OCI-LY1 (cell line): ENCODE data around the gene NRG2.

Experiments
- H2AFZ ChIP-seq: fragments of 200-600 bp; sonication (generic), shearing (Covaris generic); 2 replicates; pipeline ENCODE4 v1.6.0; 2014; ENCODE audit warnings: antibody characterized with exemption, mild to moderate bottlenecking, low read length
- H3F3A ChIP-seq: fragments of 200-600 bp; sonication (generic), shearing (Covaris generic); 2 replicates; pipeline ENCODE4 v1.6.0; 2014; ENCODE audit warnings: mild to moderate bottlenecking, antibody characterized with exemption, low read length, moderate library complexity; ENCODE audit not compliant: insufficient read depth
- H3K27ac ChIP-seq: fragments of 200-600 bp; sonication (generic); 2 replicates; pipeline ENCODE4 v1.5.1; 2014; ENCODE audit warnings: low read length, mixed run types, mild to moderate bottlenecking, low read depth; ENCODE audit not compliant: poor library complexity, severe bottlenecking
- H3K27me3 ChIP-seq: fragments of 200-600 bp; sonication (generic); 2 replicates; pipeline ENCODE4 v1.6.0; 2014; ENCODE audit warnings: antibody characterized with exemption, mild to moderate bottlenecking, low read length, moderate library complexity; ENCODE audit not compliant: insufficient read depth
- H3K36me3 ChIP-seq: fragments of 200-600 bp; sonication (generic); 2 replicates; pipeline ENCODE4 v1.6.1; 2014; ENCODE audit warnings: mild to moderate bottlenecking, antibody characterized with exemption, low read length, moderate library complexity, mixed read lengths; ENCODE audit not compliant: insufficient read depth
- H3K4me1 ChIP-seq: fragments of 200-600 bp; sonication (generic); 2 replicates; pipeline ENCODE4 v1.5.1; 2014; ENCODE audit warnings: mild to moderate bottlenecking, low read length, moderate library complexity; ENCODE audit not compliant: insufficient read depth, severe bottlenecking
- H3K4me2 ChIP-seq: fragments of 200-600 bp; sonication (generic), shearing (Covaris generic); 2 replicates; pipeline ENCODE4 v1.6.1; 2014; ENCODE audit warnings: low read length
- H3K4me3 ChIP-seq: fragments of 200-600 bp; sonication (generic); 2 replicates; pipeline ENCODE4 v1.5.1; 2014; ENCODE audit warnings: low read length, low read depth, mild to moderate bottlenecking, mixed read lengths; ENCODE audit not compliant: poor library complexity, severe bottlenecking
- H3K79me2 ChIP-seq: fragments of 200-600 bp; shearing (Covaris generic); 2 replicates; pipeline ENCODE4 v1.6.1; 2016; ENCODE audit warnings: mixed run types, low read length, mixed read lengths; ENCODE audit not compliant: insufficient read depth
- H3K9ac ChIP-seq: fragments of 200-600 bp; sonication (generic), shearing (Covaris generic); 2 replicates; pipeline ENCODE4 v1.6.1; 2014; ENCODE audit warnings: mild to moderate bottlenecking, low read length, mixed read lengths
- H3K9me2 ChIP-seq: fragments of 200-600 bp; sonication (generic), shearing (Covaris generic); 2 replicates; pipeline ENCODE4 v1.6.1; 2014; ENCODE audit warnings: low read depth, mild to moderate bottlenecking, low read length, mixed read lengths
- H3K9me3 ChIP-seq: fragments of 200-600 bp; shearing (Covaris generic); 2 replicates; pipeline ENCODE4 v1.6.1; 2014; ENCODE audit warnings: low read length, mixed read lengths
- H4K20me1 ChIP-seq: fragments of 200-600 bp; sonication (generic), shearing (Covaris generic); 2 replicates; pipeline ENCODE4 v1.6.0; 2016; ENCODE audit warnings: mild to moderate bottlenecking, low read length; ENCODE audit not compliant: insufficient read depth
- EZH2 ChIP-seq: fragments of 200-600 bp; sonication (generic), shearing (Covaris generic); IDR thresholded peaks from 2 replicates; pipeline ENCODE4 v1.8.0; 2017; ENCODE audit warnings: borderline replicate concordance, mixed run types, mild to moderate bottlenecking, antibody characterized with exemption, low read length, moderate library complexity, mixed read lengths
- TF ChIP-seq, protein P1 (sequence below): fragments of 200-600 bp; sonication (generic), shearing (Covaris generic); IDR thresholded peaks from 2 replicates; pipeline ENCODE4 v1.5.1; 2017; ENCODE audit warnings: mild to moderate bottlenecking, antibody characterized with exemption, low read length, moderate library complexity, mixed read lengths

The NRG2 gene

GRCh38 chr5:139838381-139839197 is 204.5 kb downstream of the NRG2 start:
- H2AFZ ChIP-seq = no peak overlapping the region
- no peak overlapping the region for H3K9ac ChIP-seq

DNA sequence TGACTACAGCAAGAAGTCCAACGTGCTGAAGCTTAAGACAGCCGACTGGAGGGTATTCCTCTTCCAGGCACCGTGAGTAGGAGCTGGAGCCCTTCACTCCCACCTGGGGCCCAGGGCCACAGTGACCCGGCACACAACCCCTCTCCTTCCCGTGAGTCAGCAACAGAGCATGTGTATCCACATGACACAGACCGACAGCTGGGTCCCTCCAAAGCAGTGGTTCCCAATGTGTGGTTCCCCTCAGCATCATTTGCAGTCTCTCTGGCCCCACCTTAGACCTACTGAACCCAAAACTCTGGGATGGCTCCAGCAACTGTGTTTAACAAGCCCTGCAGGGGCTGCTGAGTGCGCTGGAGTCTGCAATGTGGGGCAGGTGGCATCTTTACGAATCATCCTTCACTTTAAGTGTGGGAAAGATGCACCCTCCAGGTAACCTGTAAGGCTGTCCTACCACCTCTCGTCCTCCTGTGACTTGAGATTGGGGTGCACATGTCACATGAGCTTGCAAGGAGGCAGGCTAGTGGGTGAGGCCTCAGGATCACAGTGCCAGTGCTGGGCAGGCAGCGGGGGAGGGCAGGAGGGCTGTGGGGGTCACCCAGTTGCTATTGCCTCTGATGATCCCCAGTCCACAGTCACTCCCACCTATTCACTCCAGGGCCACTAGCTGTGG is 205.3 kb downstream of the NRG2 start:
- Histone ChIP-seq H3K9me3 (no peaks in the 10 kb centered on the region), H3F3A (no peaks in the 10 kb centered on the region), H3K4me3 (no peak overlapping the region), H3K9me2 (no peaks in the 10 kb centered on the region), H3K36me3 (no peaks in the 10 kb centered on the region), H3K79me2 (no peaks in the 10 kb centered on the region), H3K4me2 (no peak overlapping the region), H3K27ac (no peak overlapping the region), H3K4me1 (no peaks in the 10 kb centered on the region), H3K27me3 (no peaks in the 10 kb centered on the region), H2AFZ (no peak overlapping the region), H4K20me1 (no peaks in the 10 kb centered on the region), H3K9ac (no peak overlapping the region)
- no peak for TF ChIP-seq EZH2
- TF ChIP-seq, protein P1, sequence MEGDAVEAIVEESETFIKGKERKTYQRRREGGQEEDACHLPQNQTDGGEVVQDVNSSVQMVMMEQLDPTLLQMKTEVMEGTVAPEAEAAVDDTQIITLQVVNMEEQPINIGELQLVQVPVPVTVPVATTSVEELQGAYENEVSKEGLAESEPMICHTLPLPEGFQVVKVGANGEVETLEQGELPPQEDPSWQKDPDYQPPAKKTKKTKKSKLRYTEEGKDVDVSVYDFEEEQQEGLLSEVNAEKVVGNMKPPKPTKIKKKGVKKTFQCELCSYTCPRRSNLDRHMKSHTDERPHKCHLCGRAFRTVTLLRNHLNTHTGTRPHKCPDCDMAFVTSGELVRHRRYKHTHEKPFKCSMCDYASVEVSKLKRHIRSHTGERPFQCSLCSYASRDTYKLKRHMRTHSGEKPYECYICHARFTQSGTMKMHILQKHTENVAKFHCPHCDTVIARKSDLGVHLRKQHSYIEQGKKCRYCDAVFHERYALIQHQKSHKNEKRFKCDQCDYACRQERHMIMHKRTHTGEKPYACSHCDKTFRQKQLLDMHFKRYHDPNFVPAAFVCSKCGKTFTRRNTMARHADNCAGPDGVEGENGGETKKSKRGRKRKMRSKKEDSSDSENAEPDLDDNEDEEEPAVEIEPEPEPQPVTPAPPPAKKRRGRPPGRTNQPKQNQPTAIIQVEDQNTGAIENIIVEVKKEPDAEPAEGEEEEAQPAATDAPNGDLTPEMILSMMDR = no peak

More at GRCh38 chr5:139838381-139839197, 204.5 kb downstream of the NRG2 start:
- H3K4me3 ChIP-seq = no peak overlapping the region
- H3F3A ChIP-seq = no peaks in the 10 kb centered on the region
- H3K4me1 ChIP-seq = no peaks in the 10 kb centered on the region
- no peak for TF ChIP-seq EZH2
- TF ChIP-seq, protein P1 = no peak
- no peak overlapping the region for H3K27ac ChIP-seq
- H3K9me2 ChIP-seq = no peaks in the 10 kb centered on the region
- H3K36me3 ChIP-seq = no peaks in the 10 kb centered on the region
- no peak overlapping the region for H3K4me2 ChIP-seq
- H3K9me3 ChIP-seq = no peaks in the 10 kb centered on the region
- no peaks in the 10 kb centered on the region for H3K27me3 ChIP-seq
- no peaks in the 10 kb centered on the region for H3K79me2 ChIP-seq
- H4K20me1 ChIP-seq = no peaks in the 10 kb centered on the region

DNA sequence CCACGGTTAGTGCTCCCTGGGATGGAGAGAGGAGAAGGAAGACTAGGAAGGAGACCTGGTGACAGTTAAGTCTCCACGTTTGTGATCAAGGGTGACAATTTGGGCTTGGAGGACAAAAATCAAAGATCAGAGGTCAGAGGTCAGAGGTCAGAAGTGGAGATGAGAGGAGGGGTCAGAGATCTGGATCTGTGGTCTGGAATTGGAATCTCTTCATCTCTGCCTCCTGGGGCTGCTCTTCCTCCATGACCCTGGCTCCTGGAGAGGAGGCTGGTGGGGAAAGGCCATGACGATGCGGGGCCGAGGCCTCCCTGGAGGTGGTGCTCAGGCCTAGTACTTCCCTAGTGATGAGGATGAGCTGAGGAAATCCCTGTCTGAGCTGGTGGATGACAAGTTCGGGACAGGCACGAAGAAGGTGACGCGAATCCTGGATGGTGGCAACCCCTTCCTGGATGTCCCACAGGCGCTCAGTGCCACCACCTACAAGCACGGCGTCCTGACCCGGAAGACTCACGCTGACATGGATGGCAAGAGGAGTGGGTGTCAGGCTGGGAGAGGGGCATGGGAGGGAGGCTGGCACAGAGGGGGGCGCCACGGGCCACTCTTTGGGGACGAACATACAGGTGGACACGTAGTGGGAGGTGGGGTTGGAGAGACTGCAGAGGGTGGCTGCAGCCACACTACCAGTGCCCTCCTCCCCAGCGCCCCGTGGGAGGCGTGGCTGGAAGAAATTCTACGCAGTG is 206.5 kb downstream of the NRG2 start:
- Histone ChIP-seq H3K9ac (no peak overlapping the region), H3K27ac (no peak overlapping the region), H4K20me1 (no peaks in the 10 kb centered on the region), H3K4me1 (no peaks in the 10 kb centered on the region), H2AFZ (no peak overlapping the region), H3K27me3 (no peaks in the 10 kb centered on the region; the same call in 1 of the 2 replicates), H3K4me3 (no peak overlapping the region), H3K9me2 (no peaks in the 10 kb centered on the region), H3K4me2 (no peak overlapping the region), H3K79me2 (no peaks in the 10 kb centered on the region), H3K36me3 (no peaks in the 10 kb centered on the region), H3F3A (no peaks in the 10 kb centered on the region), H3K9me3 (no peaks in the 10 kb centered on the region)
- no peak for TF ChIP-seq EZH2
- TF ChIP-seq, protein P1 = no peak
